ENCODE data around the gene SLC4A2.

SLC4A2 gene

DNA sequence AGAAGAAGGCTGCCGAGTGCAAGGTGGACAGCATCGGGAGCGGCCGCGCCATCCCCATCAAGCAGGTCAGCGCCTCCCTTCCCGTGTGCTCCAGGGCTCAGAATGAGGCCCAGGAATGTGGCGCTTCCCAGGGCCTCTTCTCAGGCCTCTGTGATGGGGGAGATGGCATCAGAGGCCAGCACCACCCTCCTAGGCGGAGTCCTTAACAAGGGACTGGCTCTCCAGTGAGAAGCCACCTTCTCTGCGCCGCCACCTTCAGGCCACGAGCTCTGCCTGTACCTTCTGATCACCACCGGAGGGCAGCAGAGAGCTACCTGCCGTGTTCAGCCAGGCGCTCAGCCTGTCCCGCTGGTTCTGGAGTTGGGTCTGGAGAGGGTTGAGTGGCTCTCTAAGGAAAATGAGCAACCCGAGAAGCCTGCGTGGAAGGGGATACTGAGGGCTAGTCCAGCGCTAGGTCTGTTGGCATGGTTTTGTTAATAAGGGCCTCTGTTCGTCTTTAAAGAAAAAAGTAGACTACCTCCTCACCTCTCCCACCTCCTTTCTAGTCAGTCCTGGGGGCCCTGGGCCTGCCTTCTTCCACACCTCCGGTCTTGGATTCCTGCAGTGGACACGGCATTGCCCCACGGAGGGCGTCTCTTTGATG lies 64.6 kb downstream of the SLC4A2 start:
- peak; percentile 33 for DNase-seq (ENCODE audit: low read depth)
- TF ChIP-seq, protein P1, sequence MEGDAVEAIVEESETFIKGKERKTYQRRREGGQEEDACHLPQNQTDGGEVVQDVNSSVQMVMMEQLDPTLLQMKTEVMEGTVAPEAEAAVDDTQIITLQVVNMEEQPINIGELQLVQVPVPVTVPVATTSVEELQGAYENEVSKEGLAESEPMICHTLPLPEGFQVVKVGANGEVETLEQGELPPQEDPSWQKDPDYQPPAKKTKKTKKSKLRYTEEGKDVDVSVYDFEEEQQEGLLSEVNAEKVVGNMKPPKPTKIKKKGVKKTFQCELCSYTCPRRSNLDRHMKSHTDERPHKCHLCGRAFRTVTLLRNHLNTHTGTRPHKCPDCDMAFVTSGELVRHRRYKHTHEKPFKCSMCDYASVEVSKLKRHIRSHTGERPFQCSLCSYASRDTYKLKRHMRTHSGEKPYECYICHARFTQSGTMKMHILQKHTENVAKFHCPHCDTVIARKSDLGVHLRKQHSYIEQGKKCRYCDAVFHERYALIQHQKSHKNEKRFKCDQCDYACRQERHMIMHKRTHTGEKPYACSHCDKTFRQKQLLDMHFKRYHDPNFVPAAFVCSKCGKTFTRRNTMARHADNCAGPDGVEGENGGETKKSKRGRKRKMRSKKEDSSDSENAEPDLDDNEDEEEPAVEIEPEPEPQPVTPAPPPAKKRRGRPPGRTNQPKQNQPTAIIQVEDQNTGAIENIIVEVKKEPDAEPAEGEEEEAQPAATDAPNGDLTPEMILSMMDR (conservative IDR thresholded peaks at IDR 0.05; ENCODE audit: low read depth, low read length), result peak; percentile 99
- H3K4me3 ChIP-seq (ENCODE audit: low read length), result no peak overlapping the region

DNA sequence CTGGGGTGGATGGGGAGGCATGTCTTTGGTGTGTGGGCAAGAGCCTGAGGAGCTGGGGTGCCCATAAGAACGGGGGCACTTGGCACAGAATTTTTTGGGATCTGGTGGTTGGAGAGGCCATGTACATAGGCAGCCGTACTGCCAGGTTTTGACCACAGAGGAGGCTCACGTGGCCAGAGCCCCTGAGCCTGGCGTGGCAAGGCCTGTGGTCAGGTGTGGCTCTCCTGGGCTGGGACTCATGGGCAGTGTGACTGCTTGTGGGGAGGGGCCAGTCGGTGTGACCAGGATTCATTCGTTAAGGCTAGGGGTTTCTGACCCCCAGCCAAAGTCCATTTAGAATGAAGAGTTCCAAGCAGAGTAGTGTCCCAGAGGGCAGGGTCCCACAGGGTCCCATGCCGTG lies 65.1 kb downstream of the SLC4A2 start:
- no peak overlapping the region for H3K4me3 ChIP-seq (ENCODE audit: low read length)
- no peak for DNase-seq (ENCODE audit: low read depth)

DNA sequence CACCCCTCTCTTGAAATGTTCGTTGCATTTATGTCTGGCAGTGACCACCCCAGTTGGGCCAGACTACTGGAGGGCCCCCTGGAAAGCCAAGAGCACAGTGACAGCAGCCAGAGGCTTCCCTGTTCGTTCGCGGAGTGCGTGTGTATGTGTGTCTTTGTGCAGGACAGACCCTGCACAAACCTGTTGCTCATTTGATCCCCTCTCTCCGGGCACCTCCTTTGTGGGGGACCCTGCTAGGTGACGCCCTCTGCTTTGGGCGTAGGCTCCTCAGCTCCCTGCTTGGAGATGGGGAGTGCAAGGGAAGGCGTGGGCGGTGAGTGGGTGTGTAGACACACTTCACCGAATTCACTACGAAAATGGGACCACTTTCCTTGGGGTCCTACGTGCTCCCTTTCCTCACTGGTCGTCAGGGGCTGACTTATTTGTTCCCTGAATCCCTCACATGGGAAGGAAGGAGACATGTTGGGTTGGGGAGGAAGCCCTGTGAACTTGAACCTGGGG lies 65.6 kb downstream of the SLC4A2 start:
- no peak overlapping the region for H3K4me3 ChIP-seq (ENCODE audit: low read length)
- TF ChIP-seq, protein P1 (conservative IDR thresholded peaks at IDR 0.05; ENCODE audit: low read depth, low read length), result no peak

More for the DNA sequence above, 65.1 kb downstream of the SLC4A2 start:
- TF ChIP-seq, protein P1 (conservative IDR thresholded peaks at IDR 0.05; ENCODE audit: low read depth, low read length), result no peak

DNA sequence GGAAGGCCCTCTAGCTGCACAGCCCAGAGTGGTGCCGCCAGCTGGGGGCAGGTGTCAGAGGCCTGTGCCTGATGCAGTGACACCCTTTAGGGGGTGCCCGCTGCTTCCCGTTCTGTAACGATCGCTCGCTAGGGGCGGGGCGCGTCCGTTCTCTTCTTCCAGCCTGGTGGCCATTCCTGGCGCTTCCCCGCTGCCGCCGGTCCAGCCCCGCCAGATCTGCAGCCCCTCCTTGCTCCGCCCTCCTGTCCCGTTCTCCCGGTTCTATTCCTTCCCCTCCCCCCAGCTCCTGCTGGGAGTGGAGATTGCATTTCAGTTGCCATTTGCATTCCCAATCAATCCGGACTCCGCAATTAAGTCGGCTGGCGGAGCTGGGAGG lies 66.1 kb downstream of the SLC4A2 start:
- no peak overlapping the region for H3K4me3 ChIP-seq (ENCODE audit: low read length)
- TF ChIP-seq, protein P1 (conservative IDR thresholded peaks at IDR 0.05; ENCODE audit: low read depth, low read length), result no peak
- no peak for DNase-seq (ENCODE audit: low read depth)

More for the DNA sequence above, 65.6 kb downstream of the SLC4A2 start:
- DNase-seq (ENCODE audit: low read depth), result no peak

DNA sequence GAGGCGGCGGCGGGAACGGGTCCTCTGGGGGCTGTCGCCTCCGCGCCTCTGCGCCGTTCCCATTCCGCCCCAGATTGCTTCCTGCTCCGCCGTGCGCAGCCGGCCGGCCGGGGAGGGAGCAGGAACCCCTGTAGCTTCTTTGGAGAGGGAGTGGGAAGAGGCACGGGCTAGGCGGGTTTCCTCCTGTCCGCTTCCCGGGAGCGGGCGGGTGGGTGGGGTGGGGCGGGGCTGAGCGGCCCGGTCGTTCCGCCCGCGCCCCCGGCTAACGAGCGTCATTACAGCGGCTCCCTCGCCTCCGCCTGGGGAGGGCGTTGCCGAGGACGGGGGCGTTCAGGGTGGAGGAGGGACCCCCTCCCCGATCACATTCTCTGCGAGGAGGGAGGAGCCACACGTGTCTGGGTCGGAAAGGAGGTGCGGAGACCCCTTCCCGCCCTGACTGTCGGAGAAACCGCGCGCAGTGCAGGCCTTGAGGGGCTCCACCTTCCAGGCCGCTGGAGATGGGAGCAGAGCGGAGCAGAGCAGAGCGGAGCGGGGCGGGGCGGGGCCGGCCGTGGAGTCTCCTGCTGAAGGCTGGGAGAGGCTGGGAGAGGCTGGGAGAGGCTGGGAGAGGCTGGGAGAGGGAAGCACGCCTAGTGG lies 66.6 kb downstream of the SLC4A2 start:
- TF ChIP-seq, protein P1 (conservative IDR thresholded peaks at IDR 0.05; ENCODE audit: low read depth, low read length), result no peak
- no peak overlapping the region for H3K4me3 ChIP-seq (ENCODE audit: low read length)
- no peak for DNase-seq (ENCODE audit: low read depth)

Data from retinal pigment epithelial cell (primary cell).